NCI-H1436 (cell line): ENCODE results near the gene OR4N2.
"Not testable (repeated sequence)": the region's sequence is repeated elsewhere in the genome, so short reads cannot be mapped to it uniquely, and the experiment has no call there.

Experiments
- DNase-seq: peaks from one replicate; lab custom pipeline; 2025; lab: John Stamatoyannopoulos, UW

OR4N2 gene

GRCh38 chr14:19803470-19803869, at the start of gene OR4N2:
Gene OR4N2, plus strand, starts transcription at chr14:19803770. Its CDS starts 23,679 bp downstream, at chr14:19827449.
- not testable (repeated sequence) for DNase-seq

DNA sequence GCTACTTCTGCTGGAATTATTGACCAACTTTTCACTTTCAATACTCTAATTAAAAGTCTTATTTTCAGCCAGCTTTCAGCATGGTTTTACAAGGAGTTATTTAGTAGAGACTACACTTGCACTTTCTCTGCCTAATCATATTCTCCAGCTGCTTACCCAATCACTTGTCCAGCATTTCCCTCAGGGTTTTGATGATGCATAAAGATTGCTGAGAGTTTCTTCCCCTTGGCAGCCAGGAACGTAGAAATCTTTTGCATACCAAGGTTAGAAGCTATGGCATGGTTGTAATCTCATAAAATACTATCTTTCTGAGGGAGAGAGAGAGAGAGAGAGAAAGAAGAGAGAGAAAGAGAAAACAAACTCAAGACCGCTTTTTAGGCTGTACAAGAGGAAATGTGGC, 49.4 kb upstream of the OR4N2 start:
- no peak for DNase-seq

DNA sequence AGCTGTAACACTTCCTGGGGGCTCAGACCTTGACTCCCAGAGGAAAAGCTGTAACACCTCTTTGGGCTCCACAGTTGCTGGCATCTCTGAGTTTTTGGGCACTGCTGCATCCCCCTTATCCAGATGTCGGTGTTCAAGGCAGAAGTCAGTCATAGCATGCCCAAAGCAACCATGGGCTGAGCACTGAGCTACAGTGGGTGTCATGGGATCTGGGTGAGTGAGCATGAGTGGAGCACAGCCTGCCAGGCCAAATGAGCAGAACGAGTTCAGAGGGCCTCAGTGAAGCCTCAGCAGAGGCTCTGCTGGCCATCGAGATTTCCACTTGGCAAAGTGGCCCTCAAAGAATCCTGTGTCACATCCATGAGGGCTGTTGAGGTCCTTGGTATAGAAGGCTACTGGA, 32.1 kb upstream of the OR4N2 start:
- not testable (repeated sequence) for DNase-seq

DNA sequence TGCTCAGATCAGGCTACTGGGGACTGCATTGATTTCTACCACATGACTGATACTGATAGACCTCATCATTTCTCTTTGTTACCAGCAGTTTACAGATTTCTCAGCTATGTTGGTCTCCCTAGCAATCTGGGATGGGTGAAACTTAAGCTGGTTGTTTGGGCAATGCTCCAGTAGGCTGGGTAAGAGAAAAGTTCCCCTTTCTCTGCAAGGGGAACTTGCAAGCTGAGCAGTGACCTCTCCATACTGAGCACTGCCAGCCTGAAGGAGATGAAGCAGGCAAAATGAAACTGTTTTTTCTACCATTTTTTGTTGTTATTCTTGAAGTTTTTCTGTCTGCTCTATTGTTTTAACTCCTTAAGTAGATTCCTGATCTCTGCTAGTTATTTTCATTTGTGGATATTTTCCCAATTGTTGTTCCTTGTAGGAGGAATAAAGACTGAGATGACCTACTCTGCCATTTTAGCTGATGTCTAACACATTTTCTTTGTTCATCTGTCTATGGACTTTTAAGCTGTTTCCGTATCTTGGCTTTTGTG, 31.6 kb upstream of the OR4N2 start:
- no peak for DNase-seq

GRCh38 chr14:19772454-19772853, 31.1 kb upstream of the OR4N2 start:
- not testable (repeated sequence) for DNase-seq

DNA sequence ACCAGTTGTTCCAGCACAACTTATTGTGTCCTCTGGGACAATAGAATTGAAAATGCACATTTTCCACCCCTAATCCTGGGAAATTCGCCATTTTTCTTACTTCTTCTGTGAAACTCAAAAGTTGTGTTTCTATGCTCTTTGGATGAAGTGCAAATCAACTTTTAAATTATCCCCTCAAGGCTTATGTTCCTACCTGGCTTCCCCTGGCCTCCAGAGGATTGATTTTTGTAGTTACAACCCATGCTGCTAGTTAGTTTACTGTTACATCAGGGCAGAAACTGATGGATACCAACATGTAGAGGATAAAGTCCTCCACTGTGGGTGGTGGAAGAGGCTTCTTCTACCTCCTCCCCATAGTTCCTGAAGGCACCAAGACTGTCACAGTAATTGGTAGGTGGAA, 30.4 kb upstream of the OR4N2 start, which contains the start of gene OR4M1:
Gene OR4M1 (plus strand): TSS at position 301 of the 400 bp plus-strand sequence. CDS start 6,819 bp downstream, outside the sequence.
- DNase-seq = not testable (repeated sequence)

DNA sequence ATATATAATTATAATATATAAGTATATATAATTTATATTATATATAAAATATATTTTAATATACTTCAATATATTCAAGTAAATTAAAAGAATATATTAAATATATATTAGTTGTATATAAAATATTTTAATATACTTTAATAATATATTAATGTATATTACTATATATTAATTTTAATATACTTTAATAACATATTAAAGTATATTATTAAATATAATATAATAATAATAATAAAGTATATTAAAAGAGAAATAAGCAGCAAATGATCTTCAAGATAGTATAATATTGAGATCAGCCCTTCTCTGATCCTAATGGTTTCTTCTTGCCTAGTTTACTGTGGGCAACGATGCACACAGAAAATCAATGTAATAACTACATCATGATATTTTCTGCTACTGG, 28.0 kb upstream of the OR4N2 start:
- DNase-seq = no peak

GRCh38 chr14:19785848-19786247, 17.7 kb upstream of the OR4N2 start:
- DNase-seq = not testable (repeated sequence)

DNA sequence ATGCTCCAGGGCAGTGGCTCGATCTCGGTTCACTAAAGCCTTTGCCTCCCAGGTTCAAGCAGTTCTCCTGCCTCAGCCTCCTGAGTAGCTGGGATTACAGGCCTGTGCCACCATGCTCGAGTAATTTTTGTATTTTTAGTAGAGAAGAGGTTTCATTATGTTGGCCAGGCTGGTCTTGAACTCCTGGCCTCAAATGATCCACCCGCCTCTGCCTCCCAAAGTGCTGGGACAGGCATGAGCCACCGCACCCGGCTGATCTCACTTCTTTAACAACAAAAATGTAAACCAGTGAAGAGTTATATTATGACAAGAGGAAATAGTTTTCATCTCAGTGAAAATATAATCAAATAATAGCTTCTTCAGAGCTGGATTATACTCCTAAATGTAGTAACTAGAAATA, 16.3 kb upstream of the OR4N2 start:
- not testable (repeated sequence) for DNase-seq

DNA sequence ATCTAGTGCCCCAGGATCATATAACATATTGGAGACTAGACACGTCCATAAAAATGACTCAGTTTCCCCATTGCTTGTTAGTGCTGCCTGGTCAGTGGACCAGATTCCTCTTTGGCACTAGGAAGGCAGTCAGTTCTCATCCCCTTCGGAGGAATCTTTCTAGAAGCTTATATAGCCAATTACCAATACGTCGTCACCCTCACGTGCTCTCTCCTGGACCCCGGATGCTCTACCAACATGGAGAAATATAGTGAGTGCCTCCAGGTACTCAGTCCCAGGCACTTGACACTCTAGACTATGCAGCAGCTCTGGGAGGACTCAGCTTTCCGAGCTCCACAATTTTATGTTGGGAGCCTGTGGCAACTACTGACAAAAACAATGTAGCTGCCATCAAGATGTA, 15.4 kb upstream of the OR4N2 start:
- not testable (repeated sequence) for DNase-seq

GRCh38 chr14:19796520-19797108, 7.0 kb upstream of the OR4N2 start:
- DNase-seq = not testable (repeated sequence)

- no peak for DNase-seq
Observed at GRCh38 chr14:19799880-19800279, 3.7 kb upstream of the OR4N2 start.

GRCh38 chr14:19800282-19801117, 3.1 kb upstream of the OR4N2 start:
- DNase-seq = no peak

- no peak for DNase-seq
Observed at GRCh38 chr14:19801118-19801464, 2.5 kb upstream of the OR4N2 start.

DNA sequence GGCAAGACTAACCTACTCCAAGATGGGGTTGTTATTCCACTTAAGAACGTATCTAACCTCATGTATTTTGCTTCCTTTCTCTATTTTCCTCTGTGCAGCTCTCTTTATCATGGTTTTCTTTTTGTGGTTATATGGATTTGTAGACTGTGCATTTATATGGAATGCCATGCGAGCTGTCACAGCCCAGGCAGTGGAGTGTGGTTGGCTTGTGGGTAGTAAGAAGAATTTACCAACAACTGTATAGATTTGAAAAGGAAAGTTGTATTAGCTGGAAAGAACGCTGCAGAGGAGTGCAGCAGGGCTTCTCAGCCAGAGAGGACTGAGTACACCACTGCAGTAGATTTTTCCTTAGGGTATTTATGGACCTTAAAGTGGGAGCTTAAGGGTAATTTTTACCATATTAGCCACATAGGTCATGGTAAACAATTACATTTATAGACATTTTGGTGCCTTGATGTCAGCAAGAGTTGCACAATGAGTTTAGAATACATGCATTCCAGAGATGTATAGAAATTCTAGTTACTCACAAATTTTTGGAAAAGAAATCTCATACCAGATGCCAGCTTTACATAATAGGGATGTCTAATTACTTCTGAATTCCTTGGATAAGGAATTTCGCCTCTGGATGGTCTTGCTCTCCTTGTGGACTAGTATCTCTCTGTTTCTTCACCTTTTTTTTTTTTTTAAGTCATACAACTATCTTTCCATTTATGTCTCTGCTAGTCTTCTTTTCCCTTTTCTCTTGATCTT, 9.8 kb downstream of the OR4N2 start:
- DNase-seq = not testable (repeated sequence)

DNA sequence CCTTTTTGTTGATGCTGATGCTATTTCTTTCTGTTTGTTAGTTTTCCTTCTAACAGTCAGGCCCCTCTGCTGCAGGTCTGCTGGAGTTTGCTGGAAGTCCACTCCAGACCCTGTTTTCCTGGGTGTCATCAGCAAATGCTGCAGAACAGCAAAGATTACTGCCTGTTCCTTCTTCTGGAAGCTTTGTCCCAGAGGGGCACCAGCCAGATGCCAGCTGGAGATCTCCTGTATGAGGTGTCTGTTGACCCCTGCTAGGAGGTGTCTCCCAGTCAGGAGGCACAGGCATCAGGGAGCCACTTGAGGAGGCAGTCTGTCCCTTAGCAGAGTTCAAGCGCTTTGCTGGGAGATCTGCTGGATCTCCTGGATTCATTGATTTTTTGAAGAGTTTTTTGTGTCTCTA, 16.3 kb downstream of the OR4N2 start:
- not testable (repeated sequence) for DNase-seq

GRCh38 chr14:19821016-19821415, 17.4 kb downstream of the OR4N2 start:
- DNase-seq = not testable (repeated sequence)

- no peak for DNase-seq
Observed at GRCh38 chr14:19823178-19823577, 19.6 kb downstream of the OR4N2 start.

DNA sequence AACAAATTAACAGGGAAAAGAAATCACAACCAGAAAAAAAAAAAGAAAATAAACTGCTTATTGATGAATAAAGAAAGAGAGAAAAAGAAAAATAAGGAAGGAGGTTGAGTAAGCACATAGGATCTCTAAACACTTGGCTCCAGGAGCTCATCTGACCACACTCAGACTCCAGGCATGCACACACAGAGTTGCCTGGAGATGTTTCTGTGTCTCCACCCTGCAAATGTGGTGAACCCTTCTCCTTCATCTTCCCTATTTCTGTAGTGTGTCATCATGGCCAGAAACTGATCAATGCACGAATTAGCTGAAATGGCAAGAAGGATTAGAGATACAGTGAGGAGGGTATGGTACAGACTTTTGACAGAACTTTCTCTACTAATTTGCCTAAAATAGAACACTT, 20.2 kb downstream of the OR4N2 start:
- DNase-seq = no peak

GRCh38 chr14:19827626-19828244, 24.2 kb downstream of the OR4N2 start:
- not testable (repeated sequence) for DNase-seq

DNA sequence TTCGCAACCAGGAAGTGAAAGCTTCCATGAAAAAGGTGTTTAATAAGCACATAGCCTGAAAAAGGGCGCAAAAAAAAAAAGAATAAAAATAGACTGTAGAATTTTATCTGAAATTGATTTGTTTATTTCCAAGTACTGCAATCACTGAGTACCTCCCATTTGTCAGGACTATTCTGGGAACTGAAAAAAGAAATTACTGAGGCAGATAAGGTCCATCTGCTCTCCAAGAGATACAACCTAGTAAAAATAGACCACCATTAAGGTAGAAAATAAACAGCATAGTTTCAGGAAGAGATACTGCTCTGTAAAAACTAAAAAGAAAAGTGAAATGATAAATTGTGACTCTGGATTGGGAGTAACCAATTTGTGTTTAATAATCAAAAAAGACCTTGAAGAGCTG, 24.7 kb downstream of the OR4N2 start:
- DNase-seq = no peak
